Lung (tissue), 13 donors: ENCODE results near the gene GALNT10. TPM values are rescaled to one million over a fixed set of nuclear protein-coding genes. Genes with fewer than 3 reads are reported as not detected.

Experiments
- ATAC-seq: fragments of 200-7000 bp; cut with Tn5 transposase; one replicate; pipeline ENCODE4 v1.9.1; 2020; ENCODE audit warnings: moderate number of reproducible peaks; ENCODE audit not compliant: insufficient read depth, low FRiP score
- DNase-seq, 3 donors: peaks; one replicate each; pipeline ENCODE4 v3.0.0-alpha.2; 2013 to 2017
- H3K27ac ChIP-seq, 2 donors: one replicate each; pipeline ENCODE4 v1.5.1; 2013; ENCODE audit warnings: mild to moderate bottlenecking in 2 of 2, moderate library complexity in 2 of 2, control low read depth in 1 of 2, inconsistent platforms in 1 of 2, low read depth in 1 of 2, low read length in 1 of 2
- H3K27me3 ChIP-seq, 3 donors: one replicate each; pipeline ENCODE4 v1.5.1; 2013; ENCODE audit warnings: low read length in 2 of 3; ENCODE audit not compliant: control insufficient read depth in 3 of 3, insufficient read depth in 3 of 3
- H3K36me3 ChIP-seq, 4 donors: one replicate each; pipeline ENCODE4 v1.5.1; 2013; ENCODE audit warnings: low read length in 4 of 4, mild to moderate bottlenecking in 1 of 4, moderate library complexity in 1 of 4; ENCODE audit not compliant: control insufficient read depth in 4 of 4, insufficient read depth in 4 of 4
- H3K4me1 ChIP-seq, 5 donors: one replicate each; pipeline ENCODE4 v1.5.1; 2013; ENCODE audit warnings: low read length in 5 of 5, mild to moderate bottlenecking in 2 of 5, moderate library complexity in 1 of 5; ENCODE audit not compliant: control insufficient read depth in 5 of 5, insufficient read depth in 5 of 5
- H3K4me3 ChIP-seq: one replicate; pipeline ENCODE4 v1.5.1; 2013; ENCODE audit warnings: mild to moderate bottlenecking, control low read depth, moderate library complexity
- H3K9ac ChIP-seq, 2 donors: one replicate each; pipeline ENCODE4 v1.5.1; 2013; ENCODE audit warnings: low read length in 2 of 2, control low read depth in 1 of 2; ENCODE audit not compliant: insufficient read depth in 1 of 2
- H3K9me3 ChIP-seq, 4 donors: one replicate each; pipeline ENCODE4 v1.5.1; 2013; ENCODE audit warnings: low read length in 3 of 4, mild to moderate bottlenecking in 1 of 4, moderate library complexity in 1 of 4; ENCODE audit not compliant: control insufficient read depth in 4 of 4, insufficient read depth in 3 of 4
- CTCF ChIP-seq: IDR thresholded peaks from 2 replicates; pipeline ENCODE4 v1.5.1; 2012; ENCODE audit warnings: mild to moderate bottlenecking; ENCODE audit errors: control extremely low read depth, extremely low read depth
- WGBS, 2 donors: extraction: QIAGEN DNeasy Blood & Tissue Kit; methylation state at CpG; one replicate each; pipeline ENCODE4 v1.1.7; 2013; 5-methylcytosine and 5-hydroxymethylcytosine counted together
- polyA plus RNA-seq, 2 donors: library from polyadenylated mRNA; stranded (reverse); fragments of 200-250 nt; gene quantifications; one replicate each; pipeline ENCODE4 v1.2.1, GENCODE V29; 2013
- small RNA-seq: library from RNA; depleted of rRNA; stranded (forward); fragments of <200 nt; gene quantifications from one replicate; pipeline ENCODE3, GENCODE V24; 2014; ENCODE audit warnings: low replicate concordance
- total RNA-seq, 2 donors: library from RNA; depleted of rRNA in 1 of 2; stranded (reverse); fragments of >200 nt in 1 of 2; gene quantifications; one replicate each; pipeline ENCODE4 v1.2.1, GENCODE V29; 2014 to 2021
- donor health status: control.
- donor health status: control.
- donor health status: Bipolar disorder and iron deficiency.
- donor health status: healthy.
- donor health status: DM: yes; HTN: yes; CAD: no.

The GALNT10 gene
- total and polyA plus RNA-seq, 4 donors = 9.0 to 70.2 (median 22.0) TPM

GRCh38 chr5:154467655-154468354 is 277.3 kb downstream of the GALNT10 start:
- TF ChIP-seq CTCF = peak; percentile 66
- WGBS, 2 donors = 39 to 42% methylated on average over 18 of the region's 18 CpGs

GRCh38 chr5:154470137-154470536 is 279.6 kb downstream of the GALNT10 start:
- no peak overlapping the region for H3K4me3 ChIP-seq
- no peaks in the 10 kb centered on the region for H3K36me3 ChIP-seq
- peaks cover 0 to 1% (median 0%) of the 10 kb centered on the region in 4 donors for H3K9me3 ChIP-seq
- H3K4me1 ChIP-seq = peaks cover 0 to 10% (median 9%) of the 10 kb centered on the region in 5 donors
- H3K27me3 ChIP-seq = peaks cover 3 to 66% (median 60%) of the 10 kb centered on the region in 3 donors
- H3K27ac ChIP-seq = peak overlapping the region in 1 of 2 donors; percentile 27
- no peak for ATAC-seq
- no peak for TF ChIP-seq CTCF
- WGBS, 2 donors = 49 to 52% methylated on average over 2 of the region's 2 CpGs
- H3K9ac ChIP-seq = no peak overlapping the region
- DNase-seq = no peak

More at GRCh38 chr5:154467655-154468354, 277.3 kb downstream of the GALNT10 start:
- Histone ChIP-seq H3K36me3 (no peaks in the 10 kb centered on the region), H3K27me3 (peaks cover 0 to 43% (median 36%) of the 10 kb centered on the region in 3 donors), H3K4me1 (peaks cover 0 to under 1% (median 0%) of the 10 kb centered on the region in 5 donors), H3K27ac (no peak overlapping the region), H3K9ac (no peak overlapping the region), H3K4me3 (no peak overlapping the region), H3K9me3 (no peaks in the 10 kb centered on the region)
- DNase-seq = peak; percentile 76 to 85 (median 78)
- peak; percentile 91 for ATAC-seq

Small RNA genes within 50 kb of the gene (small RNA-seq; reads per million reads assigned to genes)
- gene MIR1294 (0.35 reads per million, percentile 43 among the genes with 10 or more reads in this experiment), gene RN7SL655P (not detected)

Other genes with a start within 250 kb of the GALNT10 start
- gene FAM114A2, start 151.8 kb upstream of the GALNT10 start, total RNA-seq = 10 to 100 TPM; 35.0 to 49.7 TPM
- 10 to 100 TPM in 1 of 2 donors, 1 to 10 TPM in 1; 7.3 to 18.3 TPM for gene FAM114A2, start 151.8 kb upstream of the GALNT10 start, polyA plus RNA-seq
- 10 to 100 TPM; 31.5 to 60.7 TPM for gene MFAP3, start 151.8 kb upstream of the GALNT10 start, total RNA-seq
- 10 to 100 TPM in 1 of 2 donors, 1 to 10 TPM in 1; 1.6 to 28.7 TPM for gene MFAP3, start 151.8 kb upstream of the GALNT10 start, polyA plus RNA-seq